ENCODE results near the gene HHIPL1.

- TF ChIP-seq POLR2AphosphoS5 (IDR thresholded peaks at IDR 0.05) (no peak), CTCF (IDR thresholded peaks at IDR 0.05 in 8 of 11, conservative IDR thresholded peaks at IDR 0.05 in 3 of 11) (no peak)
Measured at GRCh38 chr14:99702115-99702514, 57.2 kb downstream of the HHIPL1 start.

All from spleen (tissue), 7 donors.